Neural progenitor cell (in vitro differentiated cells): ENCODE measurements around the gene LRRC52.

Source experiments
- CTCF ChIP-seq: fragments of 200-600 bp; sonication (generic); IDR thresholded peaks from 2 replicates; pipeline ENCODE4 v1.5.1; 2017; ENCODE audit warnings: antibody characterized with exemption, mild to moderate bottlenecking
- EZH2 ChIP-seq: fragments of 200-600 bp; sonication (generic); IDR thresholded peaks from 2 replicates; pipeline ENCODE4 v1.6.1; 2017; ENCODE audit warnings: antibody characterized with exemption, mild to moderate bottlenecking, moderate library complexity

- TF ChIP-seq CTCF (no peak), EZH2 (no peak)
Observed at GRCh38 chr1:165501970-165502348, 41.8 kb upstream of the LRRC52 start.
